ENCODE measurements around the gene PRR19.

Gene PRR19

DNA sequence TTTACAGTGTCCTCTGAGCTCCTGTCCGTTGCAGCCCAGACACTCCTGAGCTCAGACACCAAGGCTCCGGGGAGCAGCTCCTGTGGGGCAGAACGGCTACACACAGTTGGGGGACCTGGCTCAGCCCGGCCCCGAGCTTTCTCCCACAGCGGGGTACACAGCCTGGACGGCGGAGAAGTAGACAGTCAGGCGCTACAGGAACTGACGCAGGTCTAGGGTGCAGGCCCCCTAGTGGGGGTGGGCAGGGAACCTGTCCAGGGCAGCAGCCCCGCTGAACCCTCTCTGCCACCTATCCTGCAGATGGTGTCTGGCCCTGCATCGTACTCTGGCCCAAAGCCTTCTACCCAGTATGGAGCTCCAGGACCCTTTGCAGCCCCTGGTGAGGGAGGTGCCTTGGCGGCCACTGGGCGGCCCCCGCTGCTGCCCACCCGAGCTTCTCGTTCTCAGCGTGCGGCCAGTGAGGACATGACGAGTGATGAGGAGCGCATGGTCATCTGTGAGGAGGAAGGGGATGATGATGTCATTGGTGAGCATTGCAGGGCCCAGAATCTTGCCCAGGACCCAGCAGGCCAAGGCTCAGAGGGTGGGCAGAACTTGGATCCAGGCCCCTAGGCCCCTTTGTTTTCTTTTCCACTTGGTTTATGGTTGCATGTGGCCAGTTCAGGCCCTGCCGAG lies 12.9 kb upstream of the PRR19 start:
- no peak overlapping the region for H3K18ac ChIP-seq (ENCODE audit: low read length)
- no peak overlapping the region for H2BK12ac ChIP-seq (ENCODE audit: low read length)
- DNase-seq (ENCODE audit: low spot score), result no peak
- H4K91ac ChIP-seq (ENCODE audit: low read depth, low read length, poor library complexity), result no peak overlapping the region
- peak overlapping the region; percentile 44 for H3K9ac ChIP-seq (ENCODE audit: low read depth, low read length, poor library complexity)
- no peak overlapping the region for H3K4ac ChIP-seq (ENCODE audit: low read length)
- peaks cover 74 to 86% of the 10 kb centered on the region in 2 donors for H3K36me3 ChIP-seq (replicated peaks in 1 of 2; ENCODE audit: control insufficient read depth in 2 of 2, insufficient read depth in 2 of 2, low read length in 2 of 2)
- peak overlapping the region; percentile 75 for H2BK5ac ChIP-seq (ENCODE audit: low read length)
- no peak overlapping the region for H3K4me2 ChIP-seq (ENCODE audit: insufficient read depth, low read length, poor library complexity, severe bottlenecking)
- H3K4me3 ChIP-seq (ENCODE audit: low read length in 2 of 2), result no peak overlapping the region
- peaks cover 31% of the 10 kb centered on the region for H3K79me1 ChIP-seq (ENCODE audit: low read depth, low read length)
- peak overlapping the region; percentile 25 for H3K23ac ChIP-seq (ENCODE audit: low read depth, low read length, poor library complexity)
- peaks cover 0 to 2% (median 0%) of the 10 kb centered on the region in 3 experiments for H3K27me3 ChIP-seq (ENCODE audit: control insufficient read depth in 3 of 3, insufficient read depth in 3 of 3, low read depth in 1 of 3, low read length in 3 of 3)
- H2BK15ac ChIP-seq (ENCODE audit: low read length), result no peak overlapping the region
- no peak overlapping the region for H2BK120ac ChIP-seq (ENCODE audit: low read depth, low read length)
- H3K9me3 ChIP-seq (replicated peaks in 1 of 2; ENCODE audit: control insufficient read depth in 2 of 2, insufficient read depth in 1 of 2, low read depth in 1 of 2, low read length in 2 of 2), result peaks cover 0 to 2% of the 10 kb centered on the region in 2 donors
- no peak overlapping the region for H4K8ac ChIP-seq (ENCODE audit: low read depth, low read length)
- H3K4me1 ChIP-seq (ENCODE audit: control insufficient read depth in 2 of 2, insufficient read depth in 1 of 2, low read depth in 1 of 2, low read length in 2 of 2), result peaks cover 14% of the 10 kb centered on the region in 2 donors
- no peak overlapping the region for H3K14ac ChIP-seq (ENCODE audit: low read length)
- no peak overlapping the region for H2AK5ac ChIP-seq (ENCODE audit: low read depth, low read length)
- no peak overlapping the region for H2AFZ ChIP-seq (ENCODE audit: low read length)
- no CpG with 5 or more reads among the region's 22 CpGs for WGBS, 2 donors (ENCODE audit: extremely low coverage in 2 of 2, insufficient read length in 2 of 2, insufficient replicate concordance in 1 of 2)
- H3K27ac ChIP-seq (replicated peaks; ENCODE audit: low read length), result no peak overlapping the region

DNA sequence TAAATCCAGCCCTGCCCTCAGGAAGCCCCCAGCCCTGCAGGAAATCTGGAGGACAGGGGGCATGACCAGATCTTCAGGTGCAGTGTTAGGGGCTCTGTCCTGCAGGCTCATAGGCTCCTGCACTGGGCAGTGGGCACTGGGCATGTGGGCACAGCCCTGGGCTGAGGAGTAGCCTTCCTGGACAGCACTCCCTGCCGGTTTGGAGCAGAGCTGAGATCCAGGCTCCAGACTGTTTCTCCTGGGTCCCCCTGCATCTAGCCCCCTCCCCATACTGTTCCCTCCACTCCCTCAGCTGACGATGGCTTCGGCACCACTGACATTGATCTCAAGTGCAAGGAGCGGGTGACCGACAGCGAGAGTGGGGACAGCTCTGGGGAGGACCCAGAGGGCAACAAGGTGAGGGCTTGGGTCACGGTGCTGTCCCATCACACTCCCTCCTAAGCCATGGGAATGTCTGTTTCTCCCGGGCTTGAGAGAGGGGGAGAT lies 12.3 kb upstream of the PRR19 start:
- H3K27ac ChIP-seq (replicated peaks; ENCODE audit: low read length), result no peak overlapping the region
- no peak overlapping the region for H2BK15ac ChIP-seq (ENCODE audit: low read length)

DNA sequence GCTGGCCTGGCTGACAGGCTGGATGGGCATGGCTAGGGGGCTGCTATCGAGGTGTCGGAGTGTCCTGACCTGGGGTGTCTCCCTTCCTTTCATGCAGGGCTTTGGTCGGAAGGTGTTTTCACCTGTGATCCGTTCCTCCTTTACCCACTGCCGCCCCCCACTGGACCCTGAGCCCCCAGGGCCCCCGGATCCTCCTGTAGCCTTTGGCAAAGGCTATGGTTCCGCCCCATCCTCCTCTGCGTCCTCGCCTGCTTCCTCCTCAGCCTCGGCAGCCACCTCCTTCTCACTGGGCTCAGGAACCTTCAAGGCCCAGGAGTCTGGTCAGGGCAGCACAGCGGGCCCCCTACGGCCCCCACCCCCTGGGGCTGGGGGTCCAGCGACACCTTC lies 11.8 kb upstream of the PRR19 start:
- H3K4me2 ChIP-seq (ENCODE audit: insufficient read depth, low read length, poor library complexity, severe bottlenecking), result no peak overlapping the region
- H3K27me3 ChIP-seq (ENCODE audit: control insufficient read depth in 3 of 3, insufficient read depth in 3 of 3, low read depth in 1 of 3, low read length in 3 of 3), result peaks cover 0 to 2% (median 0%) of the 10 kb centered on the region in 3 experiments
- peaks cover 82 to 95% of the 10 kb centered on the region in 2 donors for H3K36me3 ChIP-seq (replicated peaks in 1 of 2; ENCODE audit: control insufficient read depth in 2 of 2, insufficient read depth in 2 of 2, low read length in 2 of 2)
- peaks cover 10 to 11% of the 10 kb centered on the region in 2 donors for H3K4me1 ChIP-seq (ENCODE audit: control insufficient read depth in 2 of 2, insufficient read depth in 1 of 2, low read depth in 1 of 2, low read length in 2 of 2)
- H3K4me3 ChIP-seq (ENCODE audit: low read length in 2 of 2), result no peak overlapping the region
- H2BK120ac ChIP-seq (ENCODE audit: low read depth, low read length), result no peak overlapping the region
- H3K9ac ChIP-seq (ENCODE audit: low read depth, low read length, poor library complexity), result peak overlapping the region; percentile 44
- H3K18ac ChIP-seq (ENCODE audit: low read length), result no peak overlapping the region
- H2BK12ac ChIP-seq (ENCODE audit: low read length), result no peak overlapping the region
- peaks cover 25% of the 10 kb centered on the region for H3K79me1 ChIP-seq (ENCODE audit: low read depth, low read length)
- no CpG with 5 or more reads among the region's 13 CpGs for WGBS, 2 donors (ENCODE audit: extremely low coverage in 2 of 2, insufficient read length in 2 of 2, insufficient replicate concordance in 1 of 2)
- H4K91ac ChIP-seq (ENCODE audit: low read depth, low read length, poor library complexity), result no peak overlapping the region
- no peak overlapping the region for H3K4ac ChIP-seq (ENCODE audit: low read length)
- no peak for DNase-seq (ENCODE audit: low spot score)
- peaks cover 0 to 2% of the 10 kb centered on the region in 2 donors for H3K9me3 ChIP-seq (replicated peaks in 1 of 2; ENCODE audit: control insufficient read depth in 2 of 2, insufficient read depth in 1 of 2, low read depth in 1 of 2, low read length in 2 of 2)
- H3K23ac ChIP-seq (ENCODE audit: low read depth, low read length, poor library complexity), result peak overlapping the region; percentile 93
- no peak overlapping the region for H2AK5ac ChIP-seq (ENCODE audit: low read depth, low read length)
- no peak overlapping the region for H4K8ac ChIP-seq (ENCODE audit: low read depth, low read length)
- no peak overlapping the region for H2AFZ ChIP-seq (ENCODE audit: low read length)
- no peak overlapping the region for H2BK15ac ChIP-seq (ENCODE audit: low read length)
- H2BK5ac ChIP-seq (ENCODE audit: low read length), result peak overlapping the region; percentile 75
- no peak overlapping the region for H3K27ac ChIP-seq (replicated peaks; ENCODE audit: low read length)
- H3K14ac ChIP-seq (ENCODE audit: low read length), result no peak overlapping the region

More for the DNA sequence above, 12.3 kb upstream of the PRR19 start:
- Histone ChIP-seq H2BK5ac (ENCODE audit: low read length) (peak overlapping the region; percentile 75), H3K18ac (ENCODE audit: low read length) (no peak overlapping the region), H2AFZ (ENCODE audit: low read length) (no peak overlapping the region), H3K27me3 (ENCODE audit: control insufficient read depth in 3 of 3, insufficient read depth in 3 of 3, low read depth in 1 of 3, low read length in 3 of 3) (peaks cover 0 to 2% (median 0%) of the 10 kb centered on the region in 3 experiments), H3K4ac (ENCODE audit: low read length) (no peak overlapping the region), H3K14ac (ENCODE audit: low read length) (no peak overlapping the region), H4K8ac (ENCODE audit: low read depth, low read length) (no peak overlapping the region), H3K4me3 (ENCODE audit: low read length in 2 of 2) (no peak overlapping the region), H2BK120ac (ENCODE audit: low read depth, low read length) (no peak overlapping the region), H3K23ac (ENCODE audit: low read depth, low read length, poor library complexity) (peak overlapping the region; percentile 93), H3K9ac (ENCODE audit: low read depth, low read length, poor library complexity) (peak overlapping the region; percentile 44), H3K9me3 (replicated peaks in 1 of 2; ENCODE audit: control insufficient read depth in 2 of 2, insufficient read depth in 1 of 2, low read depth in 1 of 2, low read length in 2 of 2) (peaks cover 0 to 2% of the 10 kb centered on the region in 2 donors), H2BK12ac (ENCODE audit: low read length) (no peak overlapping the region), H4K91ac (ENCODE audit: low read depth, low read length, poor library complexity) (no peak overlapping the region), H3K36me3 (replicated peaks in 1 of 2; ENCODE audit: control insufficient read depth in 2 of 2, insufficient read depth in 2 of 2, low read length in 2 of 2) (peaks cover 80 to 92% of the 10 kb centered on the region in 2 donors), H3K4me1 (ENCODE audit: control insufficient read depth in 2 of 2, insufficient read depth in 1 of 2, low read depth in 1 of 2, low read length in 2 of 2) (peaks cover 14% of the 10 kb centered on the region in 2 donors), H2AK5ac (ENCODE audit: low read depth, low read length) (no peak overlapping the region), H3K79me1 (ENCODE audit: low read depth, low read length) (peaks cover 30% of the 10 kb centered on the region), H3K4me2 (ENCODE audit: insufficient read depth, low read length, poor library complexity, severe bottlenecking) (no peak overlapping the region)
- no CpG with 5 or more reads among the region's 8 CpGs for WGBS, 2 donors (ENCODE audit: extremely low coverage in 2 of 2, insufficient read length in 2 of 2, insufficient replicate concordance in 1 of 2)
- DNase-seq (ENCODE audit: low spot score), result no peak
